ENCODE measurements around the gene ANTXR2. TPM values are rescaled to one million over a fixed set of nuclear protein-coding genes. Genes with fewer than 3 reads are reported as not detected.

The ANTXR2 gene
- total RNA-seq, 2 experiments from 2014 or later: not detected

GRCh38 chr4:79948261-79948660 is 124.8 kb downstream of the ANTXR2 start:
- H2AFZ ChIP-seq (ENCODE audit: low read length): no peak overlapping the region
- no peak for DNase-seq (ENCODE audit: low spot score)
- no peaks in the 10 kb centered on the region for H3K79me2 ChIP-seq (ENCODE audit: insufficient read depth, low read depth, low read length)
- no TSS peak for BruUV-seq (replicated peaks)
- H3K4me1 ChIP-seq (ENCODE audit: insufficient read depth, low read length, poor library complexity, severe bottlenecking): no peaks in the 10 kb centered on the region
- H3K36me3 ChIP-seq (ENCODE audit: insufficient read depth, low read length): no peaks in the 10 kb centered on the region
- H3K4me2 ChIP-seq (ENCODE audit: low read length): no peak overlapping the region
- H3K9me2 ChIP-seq (ENCODE audit: insufficient read depth, low read length): no peaks in the 10 kb centered on the region
- ChIA-PET CTCF (ENCODE audit: unreplicated experiment) (no interaction called here), POLR2A (no interaction called here)
- H3K4me3 ChIP-seq (ENCODE audit: low read depth, low read length, poor library complexity, severe bottlenecking): no peak overlapping the region
- no peaks in the 10 kb centered on the region for H4K20me1 ChIP-seq (ENCODE audit: insufficient read depth, low read length)
- no peak for TF ChIP-seq EZH2phosphoT487 (IDR thresholded peaks at IDR 0.05; ENCODE audit: borderline replicate concordance, low read depth, low read length)
- no peak for TF ChIP-seq CTCF (conservative IDR thresholded peaks at IDR 0.05; ENCODE audit: low read length)
- H3K27ac ChIP-seq (ENCODE audit: low read depth, low read length, poor library complexity, severe bottlenecking): no peak overlapping the region
- H3K9me3 ChIP-seq (ENCODE audit: low read length): no peaks in the 10 kb centered on the region
- intact Hi-C loops (cut with micrococcal nuclease; ENCODE audit: unreplicated experiment): no loop called here

- TF ChIP-seq CTCF (conservative IDR thresholded peaks at IDR 0.05; ENCODE audit: low read length) (no peak), EZH2phosphoT487 (IDR thresholded peaks at IDR 0.05; ENCODE audit: borderline replicate concordance, low read depth, low read length) (no peak)
- no peak overlapping the region for H3K4me3 ChIP-seq (ENCODE audit: low read depth, low read length, poor library complexity, severe bottlenecking)
- POLR2A ChIA-PET: no interaction called here
These were observed 125.6 kb downstream of the ANTXR2 start for GRCh38 chr4:79947386-79947785.

DNA sequence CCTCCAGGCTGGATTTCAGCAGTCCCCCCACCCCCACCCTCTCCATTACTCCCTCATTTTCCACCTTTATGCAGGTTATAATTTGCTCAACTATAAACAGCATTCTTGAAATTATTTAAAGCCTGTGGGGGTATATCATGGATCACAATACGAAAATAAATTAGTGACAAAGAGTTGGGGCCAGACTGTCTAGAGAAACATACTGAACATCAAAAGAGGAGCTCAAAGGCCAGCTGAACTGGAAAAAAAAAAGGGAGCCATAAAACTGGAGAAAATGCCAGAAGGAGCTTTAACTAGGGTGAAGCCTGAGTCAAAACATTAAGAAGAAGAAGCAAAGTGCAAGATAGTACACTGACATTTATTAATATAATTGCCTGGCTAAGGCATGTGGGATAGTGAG is 137.8 kb downstream of the ANTXR2 start:
- no peaks in the 10 kb centered on the region for H3K9me3 ChIP-seq (ENCODE audit: low read length)
- ChIA-PET CTCF (ENCODE audit: unreplicated experiment) (no interaction called here), POLR2A (no interaction called here)
- H3K36me3 ChIP-seq (ENCODE audit: insufficient read depth, low read length): no peaks in the 10 kb centered on the region
- no peaks in the 10 kb centered on the region for H3K4me1 ChIP-seq (ENCODE audit: insufficient read depth, low read length, poor library complexity, severe bottlenecking)
- no peaks in the 10 kb centered on the region for H4K20me1 ChIP-seq (ENCODE audit: insufficient read depth, low read length)
- no peak overlapping the region for H3K4me2 ChIP-seq (ENCODE audit: low read length)
- H3K9me2 ChIP-seq (ENCODE audit: insufficient read depth, low read length): no peaks in the 10 kb centered on the region
- no peak overlapping the region for H3K4me3 ChIP-seq (ENCODE audit: low read depth, low read length, poor library complexity, severe bottlenecking)
- H2AFZ ChIP-seq (ENCODE audit: low read length): no peak overlapping the region
- TF ChIP-seq CTCF (conservative IDR thresholded peaks at IDR 0.05; ENCODE audit: low read length): no peak
- no peak for TF ChIP-seq EZH2phosphoT487 (IDR thresholded peaks at IDR 0.05; ENCODE audit: borderline replicate concordance, low read depth, low read length)
- BruUV-seq (replicated peaks): no TSS peak
- H3K79me2 ChIP-seq (ENCODE audit: insufficient read depth, low read depth, low read length): no peaks in the 10 kb centered on the region
- intact Hi-C loops (cut with micrococcal nuclease; ENCODE audit: unreplicated experiment): no loop called here
- DNase-seq (ENCODE audit: low spot score): no peak
- no peak overlapping the region for H3K27ac ChIP-seq (ENCODE audit: low read depth, low read length, poor library complexity, severe bottlenecking)

More at GRCh38 chr4:79947386-79947785, 125.6 kb downstream of the ANTXR2 start:
- H3K27ac ChIP-seq (ENCODE audit: low read depth, low read length, poor library complexity, severe bottlenecking): no peak overlapping the region
- no peaks in the 10 kb centered on the region for H3K36me3 ChIP-seq (ENCODE audit: insufficient read depth, low read length)
- H3K9me3 ChIP-seq (ENCODE audit: low read length): no peaks in the 10 kb centered on the region
- intact Hi-C loops (cut with micrococcal nuclease; ENCODE audit: unreplicated experiment): no loop called here
- CTCF ChIA-PET (ENCODE audit: unreplicated experiment): no interaction called here
- H3K9me2 ChIP-seq (ENCODE audit: insufficient read depth, low read length): no peaks in the 10 kb centered on the region
- BruUV-seq (replicated peaks): no TSS peak
- H4K20me1 ChIP-seq (ENCODE audit: insufficient read depth, low read length): no peaks in the 10 kb centered on the region
- DNase-seq (ENCODE audit: low spot score): no peak
- no peak overlapping the region for H2AFZ ChIP-seq (ENCODE audit: low read length)
- H3K79me2 ChIP-seq (ENCODE audit: insufficient read depth, low read depth, low read length): no peaks in the 10 kb centered on the region
- no peaks in the 10 kb centered on the region for H3K4me1 ChIP-seq (ENCODE audit: insufficient read depth, low read length, poor library complexity, severe bottlenecking)
- no peak overlapping the region for H3K4me2 ChIP-seq (ENCODE audit: low read length)
